ENCODE results near the gene TMOD4. TPM values are rescaled to one million over a fixed set of nuclear protein-coding genes. Genes with fewer than 3 reads are reported as not detected.

The TMOD4 gene
- polyA plus RNA-seq, 5 donors: 1.1 to 3.2 (median 1.7) TPM

GRCh38 chr1:151176514-151177045, 799 bp upstream of the TMOD4 start:
- DNase-seq: no peak

GRCh38 chr1:151175041-151175741, 590 bp downstream of the TMOD4 start:
- no peak for DNase-seq

GRCh38 chr1:151171190-151171589, 4.6 kb downstream of the TMOD4 start:
- DNase-seq: no peak

GRCh38 chr1:151167116-151167515, 8.7 kb downstream of the TMOD4 start:
- no peak for DNase-seq

- DNase-seq: no peak
These were observed 9.2 kb downstream of the TMOD4 start for GRCh38 chr1:151166505-151166956.

GRCh38 chr1:151165738-151166504, 9.9 kb downstream of the TMOD4 start, which contains the start of the genes LYSMD1 and SCNM1:
LYSMD1 (minus strand) TSS chr1:151165902; CDS start chr1:151165258, 644 bp downstream.
SCNM1 (plus strand) TSS chr1:151166144; CDS start chr1:151166153, 9 bp downstream.
- DNase-seq: peak; percentile 97

- DNase-seq: peak in 1 of 2 donors; percentile 61
These were observed 10.5 kb downstream of the TMOD4 start for GRCh38 chr1:151165281-151165737.

GRCh38 chr1:151164732-151165280, 11.0 kb downstream of the TMOD4 start:
- no peak for DNase-seq

GRCh38 chr1:151159373-151159772, 16.4 kb downstream of the TMOD4 start:
- DNase-seq: no peak

- DNase-seq: no peak
These were observed 17.0 kb downstream of the TMOD4 start for GRCh38 chr1:151158751-151159251.

GRCh38 chr1:151158326-151158725, 17.5 kb downstream of the TMOD4 start:
- DNase-seq: no peak

GRCh38 chr1:151157067-151157531, 18.7 kb downstream of the TMOD4 start:
- no peak for DNase-seq

GRCh38 chr1:151156515-151156819, 19.3 kb downstream of the TMOD4 start, which contains the start of gene TNFAIP8L2:
TNFAIP8L2 (plus strand) TSS chr1:151156649; CDS start chr1:151158698, 2,049 bp downstream.
- DNase-seq: no peak

GRCh38 chr1:151147665-151148064, 28.1 kb downstream of the TMOD4 start:
- no peak for DNase-seq

GRCh38 chr1:151147132-151147503, 28.7 kb downstream of the TMOD4 start:
- no peak for DNase-seq

GRCh38 chr1:151146412-151147131, 29.2 kb downstream of the TMOD4 start, which contains the start of gene SEMA6C:
SEMA6C (minus strand) TSS chr1:151146631; CDS start chr1:151142621, 4,010 bp downstream.
- DNase-seq: peak; percentile 92 to 93

GRCh38 chr1:151146072-151146411, 29.7 kb downstream of the TMOD4 start:
- DNase-seq: no peak

GRCh38 chr1:151145304-151146071, 30.3 kb downstream of the TMOD4 start:
- DNase-seq: peak in 1 of 2 donors; percentile 25

GRCh38 chr1:151144474-151145303, 31.1 kb downstream of the TMOD4 start:
- DNase-seq: no peak

All from right lung (tissue), 5 donors.